COLO829 (cell line): Measurements from ENCODE around the gene RPL19.
A peak's percentile ranks its signal among the peaks of the same experiment; 100 is the strongest.

Source experiments
- DNase-seq: peaks from one replicate; pipeline ENCODE4 v3.0.0; 2012; ENCODE audit warnings: low spot score

RPL19 gene

GRCh38 chr17:39173080-39173479 lies 27.0 kb upstream of the RPL19 start:
- no peak for DNase-seq

- no peak for DNase-seq
Observed at GRCh38 chr17:39173526-39174274, 26.4 kb upstream of the RPL19 start.

- peak; percentile 55 for DNase-seq
Observed at GRCh38 chr17:39174920-39175694, 25.0 kb upstream of the RPL19 start.

DNA sequence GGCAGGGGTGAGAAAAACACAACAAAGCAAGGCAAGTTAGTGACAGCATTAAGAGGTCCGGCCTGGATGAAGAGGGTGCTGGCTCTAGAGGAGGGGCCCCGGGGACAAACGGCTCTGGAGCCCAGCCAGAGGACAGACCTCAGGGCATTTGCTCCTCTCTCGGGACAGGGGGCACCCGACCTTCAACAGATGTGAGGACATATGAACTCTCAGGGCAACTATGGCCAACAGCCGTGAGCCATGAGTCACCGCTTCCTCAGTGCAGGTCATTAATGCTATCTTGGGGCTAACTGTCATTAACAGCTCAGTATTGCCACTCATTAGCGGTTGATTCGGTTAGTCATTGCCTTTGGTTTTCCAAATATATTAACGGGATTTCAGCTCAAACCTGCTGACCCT lies 24.4 kb upstream of the RPL19 start:
- no peak for DNase-seq

GRCh38 chr17:39177256-39177655 lies 22.8 kb upstream of the RPL19 start:
- DNase-seq = no peak

DNA sequence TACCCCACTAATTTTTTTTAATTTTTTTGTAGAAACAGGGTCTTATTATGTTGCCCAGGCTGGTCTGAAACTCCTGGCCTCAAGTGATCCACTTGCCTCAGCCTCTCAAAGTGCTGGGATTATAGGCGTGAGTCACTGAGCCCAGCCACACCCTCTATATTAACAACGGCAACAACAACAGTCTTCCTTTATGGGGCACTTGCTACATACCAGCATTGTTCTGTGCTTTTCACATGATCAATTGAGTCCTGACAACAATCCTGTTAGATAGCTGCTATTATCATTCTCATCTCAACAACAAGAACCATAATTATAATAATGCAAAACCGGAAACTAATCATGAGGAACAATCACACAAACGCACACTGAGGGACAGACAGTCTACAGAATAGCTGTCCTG lies 21.5 kb upstream of the RPL19 start:
- DNase-seq = peak; percentile 72

DNA sequence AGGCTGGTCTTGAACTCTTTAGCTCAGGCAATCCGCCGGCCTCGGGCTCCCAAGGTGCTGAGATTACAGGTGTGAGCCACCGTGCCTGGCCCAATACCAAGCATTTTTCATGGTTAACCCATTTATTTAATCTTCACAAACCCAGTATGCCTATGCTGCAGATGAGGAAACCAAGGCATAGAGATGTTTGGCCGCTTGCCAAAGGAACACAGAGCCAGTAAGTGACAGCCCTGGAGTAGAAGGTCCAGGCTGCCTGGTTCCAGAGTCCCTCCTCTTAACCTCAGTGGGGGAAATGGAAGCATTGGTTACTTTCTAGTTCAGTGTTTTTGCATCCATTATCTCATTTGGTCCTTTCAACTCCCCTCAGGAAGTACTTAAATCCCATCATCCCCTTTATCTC lies 18.8 kb upstream of the RPL19 start:
- no peak for DNase-seq

- no peak for DNase-seq
Observed at GRCh38 chr17:39183045-39183444, 17.0 kb upstream of the RPL19 start.

DNA sequence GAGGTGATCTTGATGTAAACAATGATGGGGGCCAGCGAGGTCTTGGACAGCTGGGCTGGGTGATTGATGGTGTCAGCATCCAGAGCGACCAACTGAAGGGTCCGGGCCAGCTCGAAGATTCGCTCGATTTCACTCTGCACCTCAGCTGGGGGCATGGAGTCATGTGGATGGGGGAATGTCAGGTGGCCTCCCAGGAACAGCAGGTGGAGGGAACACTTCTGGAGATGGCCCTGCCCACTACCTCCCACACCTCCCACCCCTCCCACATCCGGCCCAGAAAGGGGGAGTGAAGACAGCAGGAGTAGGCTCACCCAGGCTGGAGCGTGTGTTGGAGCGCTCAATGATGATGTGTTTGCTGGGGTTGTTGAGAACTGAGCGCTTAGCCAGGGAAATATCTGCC lies 16.4 kb upstream of the RPL19 start:
- no peak for DNase-seq

DNA sequence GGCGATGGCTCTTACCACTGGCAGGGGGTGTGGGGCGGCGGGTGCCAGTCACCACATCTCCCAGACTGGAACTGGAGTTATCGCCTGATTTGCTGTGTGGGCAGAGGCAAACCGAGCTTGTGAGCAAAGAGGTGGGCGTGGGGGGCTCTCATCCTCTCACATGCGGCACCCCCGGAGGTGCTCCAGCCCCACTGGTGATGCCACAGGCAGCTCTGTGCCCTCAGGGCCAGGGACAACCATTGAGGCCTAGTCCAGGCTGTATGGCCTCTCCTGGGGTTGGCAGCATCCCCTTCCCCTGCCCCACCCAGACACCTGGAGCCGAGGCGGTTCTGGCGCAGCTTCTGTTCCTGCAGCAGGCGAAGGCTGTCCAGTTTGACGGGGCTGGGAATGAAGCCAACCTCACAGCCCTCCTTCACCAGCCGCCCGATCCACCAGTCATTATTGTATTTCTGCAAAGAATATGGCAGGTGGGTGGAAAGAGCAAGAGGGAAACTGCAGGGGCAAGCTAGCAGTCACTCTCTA lies 13.5 kb upstream of the RPL19 start:
- no peak for DNase-seq

- DNase-seq = no peak
Observed at GRCh38 chr17:39187152-39187830, 12.8 kb upstream of the RPL19 start.

DNA sequence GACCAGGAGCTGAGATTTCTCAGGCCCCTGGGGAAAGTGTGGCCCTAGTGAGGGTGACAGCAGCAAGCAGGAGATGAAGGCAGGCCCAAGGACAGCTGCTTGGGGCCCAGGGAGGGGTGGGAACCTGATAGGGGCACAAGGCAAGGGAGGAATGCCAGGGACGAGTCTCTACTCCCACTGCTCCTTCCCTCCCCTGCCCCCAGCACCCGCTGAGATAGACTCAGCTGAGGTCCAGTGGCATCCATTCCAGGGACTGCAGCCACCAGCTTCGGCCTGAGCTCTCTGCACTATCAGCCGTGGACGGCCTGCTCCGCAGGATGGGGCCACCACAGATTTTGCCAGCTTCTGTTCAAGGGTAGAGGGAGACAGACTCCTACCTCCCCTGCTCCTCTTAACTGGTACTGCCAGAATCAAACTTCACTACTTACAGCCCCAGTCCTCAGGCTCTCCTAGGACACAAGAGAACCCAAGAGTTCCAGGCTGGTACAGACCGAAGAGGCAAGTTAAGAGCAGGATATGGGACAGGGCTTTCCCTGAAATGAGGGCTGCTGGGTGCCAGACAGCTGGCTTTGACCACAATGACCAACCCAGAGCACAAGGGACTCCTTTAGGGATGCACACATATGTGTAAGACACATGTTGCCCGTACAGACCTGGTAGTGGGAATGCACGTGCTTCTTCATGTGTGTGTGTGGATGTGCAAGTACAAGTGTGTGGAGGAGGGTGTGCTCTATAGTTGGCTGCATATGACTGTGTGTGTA lies 8.2 kb upstream of the RPL19 start:
- no peak for DNase-seq

GRCh38 chr17:39192901-39193300 lies 7.2 kb upstream of the RPL19 start:
- no peak for DNase-seq

- no peak for DNase-seq
Observed at GRCh38 chr17:39193346-39193745, 6.7 kb upstream of the RPL19 start.

- DNase-seq = no peak
Observed at GRCh38 chr17:39194089-39194984, 5.7 kb upstream of the RPL19 start.

DNA sequence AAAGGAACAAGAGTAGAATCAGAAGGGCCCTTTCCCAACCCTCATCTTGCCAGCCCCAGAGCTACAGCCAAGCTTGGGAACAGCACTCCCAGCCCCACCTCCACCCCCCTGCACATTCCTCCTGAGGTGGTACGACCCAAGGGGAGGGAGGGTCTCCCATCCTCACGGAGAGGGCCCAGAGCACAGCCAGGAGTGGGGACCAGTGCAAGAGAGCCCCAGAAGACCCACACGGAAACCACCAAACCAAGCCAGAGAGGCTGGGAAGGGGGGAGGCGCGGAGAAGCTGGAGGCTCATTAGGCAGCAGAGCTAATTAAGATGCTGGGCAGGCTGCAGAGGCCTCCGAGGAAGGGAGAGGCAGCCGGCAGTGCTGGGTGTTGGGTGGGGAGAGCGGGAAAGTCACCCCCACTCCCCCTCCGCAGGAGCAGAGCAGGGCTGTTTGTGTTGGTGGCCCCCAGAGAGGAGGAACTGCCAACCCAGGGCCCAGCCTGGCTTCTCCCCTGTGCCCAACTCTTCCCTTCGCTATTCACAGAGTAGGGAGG lies 5.0 kb upstream of the RPL19 start:
- no peak for DNase-seq

- DNase-seq = no peak
Observed at GRCh38 chr17:39195568-39196160, 4.4 kb upstream of the RPL19 start.

DNA sequence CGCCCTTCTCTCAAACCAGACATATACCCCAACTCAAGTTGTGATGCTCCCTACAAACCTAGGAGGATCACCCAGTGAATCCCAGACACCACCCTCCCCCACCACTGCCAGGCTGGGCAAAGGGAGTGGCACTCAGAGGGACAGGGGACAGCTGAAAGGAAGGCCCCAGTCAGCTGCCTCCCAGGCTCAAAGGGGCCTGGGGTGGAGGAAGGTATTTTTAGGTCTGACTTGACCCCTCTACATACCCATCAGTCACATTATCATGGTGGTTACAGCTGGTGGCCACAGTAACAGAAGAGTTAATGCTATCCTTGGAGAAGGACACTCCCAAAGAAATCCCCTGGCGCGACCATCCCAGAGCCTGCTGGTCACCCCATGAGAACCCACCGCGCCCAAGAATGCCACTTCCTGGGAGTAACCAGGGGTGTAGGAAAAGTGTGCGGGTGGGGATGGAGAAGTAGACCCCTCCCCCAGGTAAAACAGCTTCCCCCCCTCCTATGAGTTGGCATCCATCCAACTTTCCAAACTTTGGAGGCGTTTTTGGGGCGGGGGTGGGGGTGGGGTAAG lies 3.8 kb upstream of the RPL19 start:
- DNase-seq = no peak

DNA sequence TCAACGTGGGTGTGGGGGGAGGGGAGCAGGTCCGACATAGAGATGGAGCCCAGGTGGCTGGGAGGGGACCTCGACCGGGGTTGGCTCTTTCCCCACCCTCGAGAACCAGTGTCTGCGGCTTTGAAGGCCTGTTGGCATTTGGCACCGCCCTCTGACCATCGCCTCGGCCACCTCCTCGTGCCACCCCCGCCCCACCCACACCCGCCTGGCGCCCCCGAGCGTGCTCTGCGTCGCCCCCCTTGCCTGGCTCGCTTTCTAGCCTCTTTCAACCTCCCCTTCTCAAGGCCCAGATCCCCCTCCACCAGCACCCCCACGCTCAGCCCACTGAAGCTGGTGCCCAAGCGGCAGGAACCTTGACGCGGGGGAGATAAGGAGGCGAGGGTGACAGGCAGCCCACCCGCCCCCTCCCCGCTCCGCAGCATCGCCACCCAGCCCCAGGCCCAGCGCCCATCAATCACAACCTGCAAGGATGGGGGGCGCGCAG lies 3.2 kb upstream of the RPL19 start:
- no peak for DNase-seq
